Measurements from ENCODE around the gene RBPMS2.

- TF ChIP-seq CTCF (IDR thresholded peaks at IDR 0.05; ENCODE audit: insufficient read depth, low read length) = no peak
- no peak for TF ChIP-seq POLR2AphosphoS5 (IDR thresholded peaks at IDR 0.05; ENCODE audit: low read depth)
- no peak for TF ChIP-seq SPI1 (IDR thresholded peaks at IDR 0.05; ENCODE audit: borderline replicate concordance, low read depth)
Observed at GRCh38 chr15:64701051-64701450, 74.3 kb downstream of the RBPMS2 start.

Data from HL-60 (cell line).